Measurements from ENCODE around the gene PDE4D.
"Not testable (repeated sequence)": the region's sequence is repeated elsewhere in the genome, so short reads cannot be mapped to it uniquely, and the experiment has no call there.

PDE4D gene

GRCh38 chr5:59090323-59090722 lies 803.2 kb downstream of the PDE4D start:
- DNase-seq: no peak

- no peak for DNase-seq
These were observed 803.8 kb downstream of the PDE4D start for GRCh38 chr5:59089767-59090166.

GRCh38 chr5:59088546-59088945 lies 805.0 kb downstream of the PDE4D start:
- no peak for DNase-seq

- DNase-seq: no peak
These were observed 807.5 kb downstream of the PDE4D start for GRCh38 chr5:59086024-59086423.

- no peak for DNase-seq
These were observed 811.8 kb downstream of the PDE4D start for GRCh38 chr5:59081693-59082092.

- DNase-seq: no peak
These were observed 813.6 kb downstream of the PDE4D start for GRCh38 chr5:59079622-59080620.

GRCh38 chr5:59071755-59072549 lies 821.6 kb downstream of the PDE4D start:
- DNase-seq: no peak

GRCh38 chr5:59069438-59070079 lies 824.0 kb downstream of the PDE4D start:
- DNase-seq: no peak

- no peak for DNase-seq
These were observed 825.4 kb downstream of the PDE4D start for GRCh38 chr5:59067956-59068656.

- no peak for DNase-seq
These were observed 827.0 kb downstream of the PDE4D start for GRCh38 chr5:59066367-59067163.

- DNase-seq: no peak
These were observed 828.0 kb downstream of the PDE4D start for GRCh38 chr5:59065554-59065953.

- no peak for DNase-seq
These were observed 829.2 kb downstream of the PDE4D start for GRCh38 chr5:59064293-59064692.

- no peak for DNase-seq
These were observed 830.4 kb downstream of the PDE4D start for GRCh38 chr5:59062986-59063683.

GRCh38 chr5:59061377-59061776 lies 832.1 kb downstream of the PDE4D start:
- DNase-seq: no peak

- no peak for DNase-seq
These were observed 834.4 kb downstream of the PDE4D start for GRCh38 chr5:59058969-59059687.

- no peak for DNase-seq
These were observed 835.3 kb downstream of the PDE4D start for GRCh38 chr5:59058237-59058636.

GRCh38 chr5:59056599-59056998 lies 836.9 kb downstream of the PDE4D start:
- DNase-seq: not testable (repeated sequence)

GRCh38 chr5:59055745-59056448 lies 837.6 kb downstream of the PDE4D start:
- no peak for DNase-seq

- no peak for DNase-seq
These were observed 838.5 kb downstream of the PDE4D start for GRCh38 chr5:59054963-59055528.

Data from DMS79 (cell line).